GM20431 (cell line): ENCODE measurements around the gene AGPAT2.

Experiments used
- in situ Hi-C: fragments of 300-500 bp; cut with MseI, MboI; formaldehyde crosslinking; loops from one replicate; pipeline ENCODE4 v1.15.0; 2020; ENCODE audit warnings: low sequenced_read_pairs; ENCODE audit not compliant: unreplicated experiment

Gene AGPAT2

DNA sequence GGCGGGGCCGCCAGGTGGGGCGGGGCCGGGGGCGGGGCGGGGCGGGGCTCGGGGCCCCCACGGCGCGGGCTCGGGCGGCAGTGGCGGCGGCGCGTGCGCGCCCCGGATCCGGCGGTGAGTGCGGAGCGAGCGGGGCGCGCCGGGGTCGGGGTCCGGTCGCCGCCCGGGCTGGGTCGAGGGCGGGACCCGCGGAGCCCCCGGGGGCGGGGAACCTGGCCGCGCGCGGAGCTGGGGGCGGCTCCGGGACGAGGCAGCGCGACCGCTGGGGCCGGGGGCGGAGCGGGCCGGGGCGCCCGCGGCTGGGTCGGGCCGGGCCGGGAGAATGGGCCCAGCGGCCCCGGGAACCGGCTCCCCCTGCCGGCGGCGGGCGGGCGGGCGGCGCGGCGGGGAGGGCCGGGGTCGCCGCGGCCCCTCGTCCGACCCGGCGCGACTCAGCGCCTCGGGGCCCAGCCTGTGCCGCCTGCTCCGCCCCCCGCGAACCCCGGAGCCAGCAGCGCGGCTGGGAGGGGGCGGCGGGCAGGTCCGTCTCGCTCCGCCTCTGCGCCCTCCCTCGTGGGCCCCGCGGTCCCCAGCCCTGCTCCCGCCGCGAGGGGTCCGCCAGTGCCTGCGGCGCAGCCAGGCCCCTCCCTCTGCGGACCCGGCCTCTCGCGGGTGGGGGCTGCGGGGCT, 21.4 kb downstream of the AGPAT2 start:
- in situ Hi-C loops = no loop called here

DNA sequence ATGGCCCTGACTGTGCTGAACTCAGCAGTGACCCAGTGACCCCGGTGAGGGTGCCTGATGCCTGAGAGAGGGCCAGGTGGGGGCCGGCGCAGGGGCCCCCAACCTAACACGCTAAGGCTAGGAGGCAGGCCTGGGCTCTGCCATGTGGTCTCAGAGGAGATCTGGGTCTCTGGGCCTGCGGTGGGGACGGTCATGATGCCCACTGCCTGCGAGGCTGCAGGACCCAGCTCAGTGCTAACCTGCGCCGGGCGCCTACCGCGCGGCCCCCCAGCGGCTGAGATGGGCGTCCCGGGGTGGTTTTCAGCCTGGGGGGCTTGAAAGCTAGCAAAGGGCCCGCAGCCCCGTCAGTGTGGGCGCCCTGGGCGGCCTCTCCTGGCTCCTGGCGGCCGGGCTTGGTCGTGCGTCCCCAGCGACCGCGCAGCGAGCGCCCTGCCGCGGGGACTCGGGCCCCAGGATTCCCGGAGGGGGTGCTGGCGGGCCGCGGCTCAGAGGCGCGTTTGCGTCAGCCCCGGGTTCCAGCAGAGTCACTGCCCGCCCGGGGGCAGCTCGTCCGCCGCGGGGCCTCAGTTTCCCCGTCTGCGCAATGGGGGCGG, 22.1 kb downstream of the AGPAT2 start:
- in situ Hi-C loops = no loop called here

DNA sequence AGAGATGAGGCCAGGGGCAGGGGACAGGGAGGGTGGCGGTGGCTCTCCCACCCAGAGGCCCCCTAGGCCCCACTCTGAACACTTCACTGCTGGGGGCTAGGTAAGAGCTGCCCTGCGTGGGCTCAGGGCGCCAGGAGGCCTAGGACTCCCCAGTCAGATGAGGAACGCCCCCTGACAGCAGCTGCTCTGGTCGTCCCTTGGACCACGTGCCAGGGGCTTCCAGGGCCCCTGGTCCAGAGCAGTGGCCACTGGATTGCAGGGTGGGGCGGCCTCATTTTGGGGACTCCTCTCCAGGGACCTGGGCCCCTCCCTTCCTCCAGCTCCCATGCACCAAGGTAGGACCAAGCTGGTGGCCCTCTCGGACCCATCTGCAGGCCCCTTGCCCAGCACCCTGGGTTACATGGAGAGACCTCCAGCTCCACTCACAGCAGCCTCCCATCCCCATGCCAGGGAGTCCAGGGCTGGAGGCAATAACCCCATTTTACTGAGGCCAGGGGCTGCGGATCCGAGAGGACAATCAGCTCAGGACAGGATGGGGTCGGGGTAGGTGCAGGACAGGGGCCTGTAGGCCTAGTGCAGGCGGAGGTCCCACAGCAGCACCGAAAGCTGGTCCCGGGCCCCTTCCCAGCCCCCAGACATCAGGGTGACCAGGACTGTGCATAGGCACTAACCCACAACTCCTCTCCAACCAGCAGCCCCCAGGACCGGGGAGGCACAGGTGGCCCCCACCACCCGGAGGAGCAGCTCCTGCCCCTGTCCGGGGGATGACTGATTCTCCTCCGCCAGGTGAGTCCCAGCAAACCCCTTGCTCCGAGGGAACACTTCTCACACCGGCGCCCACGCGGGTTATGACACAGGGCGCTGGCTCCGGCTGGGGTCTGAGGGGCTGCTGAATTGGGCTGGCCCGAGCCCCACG, 23.0 kb downstream of the AGPAT2 start:
- in situ Hi-C loops = no loop called here

DNA sequence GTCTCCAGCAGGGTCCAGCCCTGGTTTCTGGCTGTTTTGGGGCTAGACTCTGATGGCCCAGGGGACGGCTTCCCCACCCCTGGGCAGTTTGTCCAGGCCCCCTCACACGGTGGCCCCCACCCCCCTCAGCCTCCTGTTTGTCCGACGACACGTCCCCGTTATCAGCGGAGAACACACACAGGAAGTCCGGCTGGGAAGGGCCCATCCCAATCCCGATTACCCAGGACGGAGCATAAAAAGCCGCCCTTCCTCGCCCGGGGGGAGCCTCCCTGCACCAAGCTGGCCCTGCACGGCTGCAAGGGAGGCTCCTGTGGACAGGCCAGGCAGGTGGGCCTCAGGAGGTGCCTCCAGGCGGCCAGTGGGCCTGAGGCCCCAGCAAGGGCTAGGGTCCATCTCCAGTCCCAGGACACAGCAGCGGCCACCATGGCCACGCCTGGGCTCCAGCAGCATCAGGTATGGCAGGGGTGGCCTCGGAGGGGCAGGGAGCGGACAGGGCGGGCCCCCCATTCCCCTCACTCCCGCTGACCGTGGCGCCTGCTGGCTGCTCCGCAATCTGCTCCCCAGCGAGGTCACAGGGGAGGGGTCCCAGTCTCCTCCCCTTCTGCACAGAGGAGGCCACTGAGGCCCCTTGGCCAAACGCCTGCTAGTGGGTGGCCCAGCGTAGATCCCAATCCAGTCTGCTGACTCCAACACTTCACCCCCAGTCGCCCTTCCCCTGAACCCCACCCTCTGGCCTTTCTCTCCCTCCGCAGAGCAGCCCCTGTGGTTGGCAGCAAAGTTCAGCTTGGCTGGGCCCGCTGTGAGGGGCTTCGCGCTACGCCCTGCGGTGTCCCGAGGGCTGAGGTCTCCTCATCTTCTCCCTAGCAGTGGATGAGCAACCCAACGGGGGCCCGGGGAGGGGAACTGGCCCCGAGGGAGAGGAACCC, 24.3 kb downstream of the AGPAT2 start, which contains the start of gene EGFL7:
Gene EGFL7, plus strand, starts transcription at position 261 of the 926 bp plus-strand sequence. CDS start 5,367 bp downstream, outside the sequence.
- in situ Hi-C loops = no loop called here

DNA sequence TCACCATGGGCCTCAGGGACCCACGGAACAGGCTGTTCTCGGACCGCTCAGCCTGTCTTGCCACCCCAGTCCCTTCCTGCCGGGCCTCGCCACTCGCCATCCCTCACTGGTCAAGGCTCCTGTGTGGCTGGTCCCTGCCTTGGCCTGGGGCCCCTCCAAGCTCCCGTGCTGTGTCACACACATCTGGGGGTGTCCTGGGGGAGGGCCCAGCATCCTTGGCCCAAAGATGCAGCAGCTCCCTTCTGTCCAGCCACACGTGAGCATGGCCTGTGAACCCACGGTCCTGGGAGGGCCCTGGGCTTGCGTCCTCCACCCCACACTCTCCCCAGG, 25.0 kb downstream of the AGPAT2 start:
- in situ Hi-C loops = no loop called here

DNA sequence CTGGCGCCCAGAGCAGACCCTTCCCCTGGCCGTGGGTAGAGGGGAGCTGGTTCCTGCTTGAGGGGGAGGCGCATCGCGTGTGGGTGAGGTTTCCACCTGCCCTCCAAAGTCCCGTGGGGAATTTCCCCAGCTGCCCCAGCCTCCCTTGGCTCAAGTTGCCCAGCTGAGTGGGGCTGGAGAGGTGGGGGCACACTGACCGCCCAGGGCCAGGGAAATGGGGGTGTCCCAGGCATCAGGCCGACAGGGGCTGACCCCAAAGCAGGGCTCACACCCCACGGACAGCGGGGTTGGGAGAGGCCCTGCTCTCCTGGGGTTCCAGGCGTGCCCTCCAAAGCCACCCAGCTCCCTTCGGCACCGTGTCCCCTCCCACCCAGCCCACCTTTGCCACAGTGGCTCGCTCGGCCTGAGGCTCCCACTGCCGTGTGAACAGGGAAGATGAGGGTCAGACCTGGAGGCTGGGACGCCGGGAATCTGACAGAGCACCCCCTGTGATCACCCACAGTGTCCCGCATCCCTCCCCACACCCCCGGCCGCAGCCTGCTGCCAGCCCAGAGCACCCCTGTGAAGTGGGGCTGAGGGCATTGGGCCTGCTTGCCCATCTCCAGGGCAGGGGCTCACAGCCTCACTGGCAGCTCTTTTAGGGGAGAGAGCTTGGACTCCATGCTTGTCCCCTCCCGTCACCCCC, 25.5 kb downstream of the AGPAT2 start:
- in situ Hi-C loops = no loop called here

DNA sequence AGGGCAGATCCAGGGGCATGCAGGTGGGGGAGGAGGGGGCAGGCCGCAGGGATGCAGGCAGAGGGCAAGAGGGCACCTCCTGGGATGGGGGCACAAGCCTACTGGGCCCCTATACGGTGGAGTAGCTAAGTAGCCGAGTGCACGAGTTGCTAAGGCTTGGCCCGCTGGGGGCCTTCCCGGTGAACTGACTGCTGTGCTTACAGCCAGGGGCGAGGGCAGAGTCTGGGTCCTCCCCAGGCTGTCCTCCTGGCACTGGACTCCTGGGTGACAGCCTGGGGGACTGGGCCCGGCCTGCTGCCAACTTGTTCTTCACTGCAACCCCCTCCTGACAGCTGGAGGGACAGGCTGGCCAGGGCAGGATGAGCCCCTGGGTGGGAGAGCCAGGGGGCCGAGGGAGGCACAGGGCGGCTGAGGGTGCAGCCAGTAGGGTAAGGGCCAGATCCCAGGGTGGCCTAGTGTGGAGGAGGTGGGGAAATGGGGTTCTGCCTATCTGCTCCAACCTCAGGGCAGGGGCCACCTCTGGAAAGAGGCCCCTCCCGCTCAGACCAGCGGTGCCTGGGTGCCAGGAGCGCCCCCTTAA, 26.2 kb downstream of the AGPAT2 start:
- in situ Hi-C loops = no loop called here

DNA sequence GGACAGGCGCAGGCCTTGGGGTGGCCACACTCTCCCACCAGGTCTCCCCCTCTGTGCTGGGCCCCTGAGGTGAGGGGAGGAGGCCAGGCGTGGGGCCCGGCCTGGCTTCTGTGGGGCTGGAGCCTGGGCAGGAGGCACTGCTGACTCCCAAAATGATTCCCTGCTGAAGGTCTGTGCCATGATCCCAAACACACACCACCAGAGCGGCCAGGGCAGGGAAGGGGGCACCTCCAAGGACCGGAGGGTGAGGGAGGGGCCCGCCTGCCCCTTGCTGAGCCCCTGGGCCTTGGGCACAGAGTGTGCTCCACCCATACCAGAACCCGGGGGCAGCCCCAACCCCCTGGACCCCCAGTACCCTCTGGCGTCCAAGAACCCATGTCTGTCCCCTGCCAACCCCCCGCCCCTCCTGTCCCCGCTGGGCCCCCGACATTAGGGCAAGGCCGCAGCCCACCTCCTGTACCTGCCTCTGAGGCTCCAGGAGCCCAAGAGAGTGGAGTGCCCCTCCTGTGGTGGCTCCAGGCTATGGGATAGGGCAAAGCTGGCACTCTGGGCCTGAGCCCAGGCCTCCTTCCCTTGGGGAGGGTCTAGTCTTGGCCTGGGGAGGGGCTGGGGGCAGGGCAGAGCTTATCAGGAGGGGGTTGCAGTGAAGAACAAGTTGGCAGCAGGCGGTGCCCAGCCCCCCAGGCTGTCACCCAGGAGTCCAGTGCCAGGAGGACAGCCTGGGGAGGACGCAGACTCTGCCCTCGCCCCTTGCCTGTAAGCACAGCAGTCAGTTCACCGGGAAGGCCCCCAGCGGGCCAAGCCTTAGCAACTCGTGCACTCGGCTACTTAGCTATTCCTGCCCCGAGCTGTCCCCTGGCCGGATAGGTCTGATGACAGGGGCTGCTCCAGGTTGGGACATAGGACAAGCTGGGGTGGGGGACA, 27.1 kb downstream of the AGPAT2 start:
- in situ Hi-C loops = no loop called here

DNA sequence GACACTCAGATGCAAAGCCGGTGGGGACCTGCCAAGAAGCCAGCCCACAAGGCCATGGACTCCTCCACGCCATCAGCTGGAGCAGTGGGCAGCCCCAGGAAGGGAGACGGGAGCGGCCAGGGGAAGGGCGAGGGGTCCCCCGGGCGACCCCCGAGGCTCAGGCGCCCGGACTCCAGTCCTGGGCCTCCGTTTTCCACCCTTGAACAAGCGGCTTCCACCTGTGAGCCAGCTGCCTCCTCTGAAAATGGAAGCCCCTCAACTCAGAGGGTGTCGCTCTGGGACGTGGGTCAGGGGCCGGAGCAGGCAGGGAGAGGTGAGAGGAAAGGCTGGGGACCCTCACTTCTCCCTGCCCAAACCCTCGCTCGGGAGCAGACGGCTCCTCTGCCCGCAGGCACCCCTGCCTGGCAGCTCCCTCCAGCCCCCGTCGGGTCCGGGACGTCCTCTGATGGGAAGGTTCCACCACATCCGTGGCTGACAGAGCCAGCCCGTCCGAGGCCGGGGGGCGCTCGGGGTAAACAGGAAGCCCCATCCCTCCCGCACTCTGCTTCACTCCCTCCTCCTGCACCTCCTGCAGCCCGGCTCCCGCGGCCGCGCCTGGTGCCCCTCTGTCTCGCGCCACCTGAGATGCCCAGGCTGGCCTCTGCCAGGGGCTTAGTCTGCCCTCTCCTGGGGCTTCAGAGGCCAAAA, 28.3 kb downstream of the AGPAT2 start:
- in situ Hi-C loops = no loop called here

DNA sequence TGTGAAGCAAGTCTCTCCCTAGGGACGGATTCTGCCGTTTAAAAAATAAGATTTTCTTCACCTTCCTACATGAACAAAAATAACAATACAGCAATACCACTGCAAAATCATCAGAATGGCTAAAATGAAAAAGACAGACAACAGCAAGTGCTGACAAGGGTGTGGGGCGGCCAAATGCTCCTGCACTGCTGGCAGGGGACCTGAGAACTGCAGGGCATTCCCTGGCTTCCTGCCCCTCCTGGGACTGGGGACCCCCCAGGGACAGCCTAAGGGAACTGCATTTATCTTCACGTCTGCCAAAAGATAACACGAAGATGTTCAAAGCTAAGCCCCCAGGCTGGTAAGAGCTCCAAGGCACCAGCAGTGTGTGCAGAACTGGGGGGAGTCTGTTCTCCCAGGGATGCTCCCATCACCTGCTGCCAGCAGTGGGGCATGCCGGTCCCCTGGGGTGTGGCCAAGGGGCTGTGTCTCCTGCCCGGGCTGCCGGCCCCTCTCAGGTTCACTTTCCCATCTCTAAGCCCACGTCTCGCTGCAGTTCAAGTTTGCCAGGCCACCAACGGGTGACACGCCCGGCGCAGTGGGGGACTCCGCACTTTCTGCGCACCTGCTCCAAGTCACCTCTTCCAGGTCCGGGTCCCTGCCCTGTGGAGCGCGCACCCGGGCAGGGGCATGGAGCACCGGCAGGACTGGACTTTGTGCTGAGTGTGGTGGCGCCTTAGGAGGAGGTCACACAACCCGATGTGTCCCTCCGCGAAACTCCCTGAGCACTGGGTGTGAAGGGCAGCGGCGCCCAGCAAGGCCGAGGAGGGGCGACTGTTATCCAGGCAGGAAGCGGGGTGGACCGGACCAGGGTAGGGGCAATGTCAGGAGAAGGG, 29.0 kb downstream of the AGPAT2 start:
- in situ Hi-C loops = no loop called here

DNA sequence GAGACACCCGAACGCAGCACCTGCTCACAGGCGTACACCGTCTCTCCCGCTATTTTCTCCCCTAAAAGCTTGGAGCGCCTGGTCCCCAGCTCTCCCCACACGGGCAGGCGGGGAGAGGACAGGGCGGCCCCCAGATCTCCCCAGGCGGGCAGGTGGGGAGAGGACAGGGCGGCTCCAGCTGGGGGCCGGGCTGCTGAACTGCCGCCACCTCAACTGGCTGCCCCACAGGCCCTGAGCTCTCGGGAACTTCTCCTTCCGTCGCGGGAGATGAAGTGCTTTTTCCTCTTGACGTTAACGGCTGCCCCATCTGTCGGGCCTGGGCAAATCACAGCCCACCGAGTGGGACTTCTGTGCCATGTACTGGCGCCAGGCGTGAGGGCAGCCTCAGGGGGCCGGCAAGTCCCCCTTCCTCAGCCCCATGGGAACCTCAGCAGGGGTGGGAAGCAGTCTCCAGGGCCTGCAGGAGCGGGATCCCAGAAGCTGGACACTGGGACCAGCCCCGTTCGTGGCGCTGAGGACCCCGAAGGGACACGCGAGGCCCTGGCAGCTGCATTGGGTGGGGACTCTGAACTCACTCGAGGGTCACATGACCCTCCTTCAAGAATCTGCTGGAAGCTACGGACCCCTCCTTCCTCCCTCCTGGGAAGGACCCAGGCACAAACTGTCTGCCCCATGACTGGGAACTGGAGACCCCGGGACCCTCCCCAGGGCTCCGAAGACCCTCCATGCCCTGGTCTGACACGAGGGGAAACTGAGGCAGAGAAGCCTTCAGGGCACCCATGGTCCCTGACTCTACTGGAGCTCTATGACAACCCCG, 30.3 kb downstream of the AGPAT2 start:
- in situ Hi-C loops = no loop called here

DNA sequence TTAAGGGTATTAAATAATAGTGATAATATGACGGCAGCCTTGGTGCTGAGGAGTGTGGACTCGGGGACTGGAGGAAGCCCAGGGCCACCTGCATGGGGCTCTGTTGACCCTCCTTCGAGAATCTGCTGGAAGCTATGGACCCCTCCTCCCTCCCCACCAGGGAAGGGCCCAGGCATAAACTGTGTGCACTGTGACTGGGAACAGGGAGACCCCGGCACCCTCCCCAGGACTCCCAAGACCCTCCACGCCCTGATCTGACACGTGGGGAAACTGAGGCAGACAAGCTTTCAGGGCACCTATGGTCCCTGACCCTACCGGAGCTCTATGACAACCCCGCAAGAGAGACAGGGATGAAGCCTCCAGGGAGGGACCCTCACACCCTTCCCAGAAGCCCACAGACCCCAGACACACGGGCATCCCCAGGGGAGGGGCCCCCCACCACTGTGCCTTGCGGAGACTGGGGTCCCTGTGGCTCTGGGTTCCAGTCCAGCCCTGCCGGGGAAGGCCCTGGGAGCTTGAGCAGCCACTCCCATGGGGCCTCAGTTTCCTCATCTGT, 31.0 kb downstream of the AGPAT2 start:
- in situ Hi-C loops = no loop called here

DNA sequence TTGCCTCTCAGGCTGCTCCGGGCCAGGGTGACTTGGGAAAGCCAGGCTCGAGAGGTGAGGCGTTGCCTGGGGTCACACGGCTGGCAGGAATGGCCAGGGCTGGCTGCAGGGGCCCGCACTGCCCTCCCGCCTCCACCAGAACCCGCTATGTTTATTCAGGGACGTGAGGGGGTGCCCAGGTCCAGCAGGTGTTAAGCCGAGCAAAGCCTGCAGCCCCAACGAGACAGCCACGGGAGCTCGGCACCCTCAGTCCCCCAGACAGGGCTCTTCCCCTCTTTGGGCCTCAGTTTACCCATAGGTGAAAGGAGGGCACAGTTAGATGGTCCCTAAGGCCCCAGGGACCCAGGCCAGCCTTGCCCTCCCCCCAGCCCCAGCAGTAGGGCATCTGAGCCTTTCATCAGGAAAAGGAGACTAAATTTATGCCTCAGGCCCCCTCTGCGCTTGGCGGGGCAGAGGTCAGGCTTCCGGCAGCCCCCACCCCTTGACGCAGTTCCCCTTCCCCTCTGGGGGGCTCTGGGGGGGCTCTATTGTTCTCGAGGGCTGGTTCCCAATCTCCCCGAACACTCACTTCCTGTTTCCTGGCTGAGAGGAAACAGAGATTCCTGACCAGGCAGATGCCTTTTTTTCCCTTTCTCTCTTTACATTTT, 31.6 kb downstream of the AGPAT2 start:
- in situ Hi-C loops = no loop called here

DNA sequence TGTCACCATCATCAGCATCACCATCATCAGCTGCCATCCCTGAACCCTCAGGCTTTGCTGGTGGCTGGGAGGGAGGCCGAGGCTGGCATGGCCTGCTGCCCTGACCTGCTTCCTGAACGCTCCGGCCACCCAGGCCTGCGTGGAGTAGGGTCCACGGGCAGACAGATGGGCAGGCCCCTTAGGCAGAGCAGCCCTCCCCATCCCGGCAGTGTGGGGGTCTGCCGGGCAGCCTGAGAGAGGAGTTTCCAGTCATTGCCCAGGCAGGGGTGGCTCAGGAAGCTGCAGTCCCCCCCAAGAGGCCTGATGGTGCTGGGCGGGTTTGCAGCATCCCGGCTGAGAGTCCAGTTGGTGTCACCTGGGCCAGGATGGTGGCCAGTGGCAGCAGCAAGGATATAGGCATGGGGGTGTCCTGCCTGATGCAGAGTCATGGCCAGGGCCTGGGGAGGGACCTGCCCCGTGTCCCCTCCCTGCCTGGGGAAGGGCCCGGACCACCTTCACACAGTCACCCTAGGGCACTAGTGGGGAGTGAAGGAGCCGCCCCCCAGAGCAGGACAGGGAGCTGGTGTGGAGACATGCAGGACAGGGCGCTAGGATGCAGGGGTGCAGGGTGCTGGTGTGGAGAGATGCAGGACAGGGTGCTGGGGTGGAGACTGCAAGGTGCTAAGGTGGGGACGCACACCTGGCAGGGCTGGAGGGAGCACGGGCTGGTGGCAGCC, 32.3 kb downstream of the AGPAT2 start:
- in situ Hi-C loops = no loop called here
